UCSD-AML1 (cell line): ENCODE measurements around the gene CNTNAP2.

Source experiments
- DNase-seq: peaks from one replicate; lab custom pipeline; 2025; ENCODE audit not compliant: unreplicated experiment; lab: John Stamatoyannopoulos, UW

Gene CNTNAP2

GRCh38 chr7:146661435-146661834 lies 544.8 kb downstream of the CNTNAP2 start:
- DNase-seq = no peak

GRCh38 chr7:146661929-146662328 lies 545.3 kb downstream of the CNTNAP2 start:
- no peak for DNase-seq

GRCh38 chr7:146665023-146665422 lies 548.4 kb downstream of the CNTNAP2 start:
- DNase-seq = no peak

GRCh38 chr7:146670532-146670931 lies 553.9 kb downstream of the CNTNAP2 start:
- DNase-seq = no peak

GRCh38 chr7:146681487-146681886 lies 564.9 kb downstream of the CNTNAP2 start:
- no peak for DNase-seq

- DNase-seq = no peak
Measured at GRCh38 chr7:146683439-146683838, 566.8 kb downstream of the CNTNAP2 start.

- no peak for DNase-seq
Measured at GRCh38 chr7:146690987-146691386, 574.4 kb downstream of the CNTNAP2 start.

- DNase-seq = no peak
Measured at GRCh38 chr7:146698995-146699610, 582.5 kb downstream of the CNTNAP2 start.

GRCh38 chr7:146700015-146700560 lies 583.5 kb downstream of the CNTNAP2 start:
- no peak for DNase-seq

GRCh38 chr7:146701166-146701565 lies 584.6 kb downstream of the CNTNAP2 start:
- no peak for DNase-seq

GRCh38 chr7:146702898-146703297 lies 586.3 kb downstream of the CNTNAP2 start:
- no peak for DNase-seq

GRCh38 chr7:146709451-146710027 lies 592.9 kb downstream of the CNTNAP2 start:
- DNase-seq = peak; percentile 5

- no peak for DNase-seq
Measured at GRCh38 chr7:146713205-146713604, 596.6 kb downstream of the CNTNAP2 start.

- DNase-seq = no peak
Measured at GRCh38 chr7:146713934-146714333, 597.3 kb downstream of the CNTNAP2 start.

GRCh38 chr7:146720195-146720594 lies 603.6 kb downstream of the CNTNAP2 start:
- no peak for DNase-seq

GRCh38 chr7:146722986-146723385 lies 606.4 kb downstream of the CNTNAP2 start:
- DNase-seq = no peak

- DNase-seq = no peak
Measured at GRCh38 chr7:146725520-146725919, 608.9 kb downstream of the CNTNAP2 start.

GRCh38 chr7:146728141-146728540 lies 611.5 kb downstream of the CNTNAP2 start:
- no peak for DNase-seq

- no peak for DNase-seq
Measured at GRCh38 chr7:146728611-146729010, 612.0 kb downstream of the CNTNAP2 start.

GRCh38 chr7:146731185-146731584 lies 614.6 kb downstream of the CNTNAP2 start:
- no peak for DNase-seq

- DNase-seq = no peak
Measured at GRCh38 chr7:146735992-146736391, 619.4 kb downstream of the CNTNAP2 start.

- no peak for DNase-seq
Measured at GRCh38 chr7:146736446-146737190, 620.0 kb downstream of the CNTNAP2 start.
